NT2/D1 (cell line): Measurements from ENCODE around the gene BEAN1.
"Not testable (repeated sequence)": the region's sequence is repeated elsewhere in the genome, so short reads cannot be mapped to it uniquely, and the experiment has no call there.

Experiments
- DNase-seq: peaks from one replicate; pipeline ENCODE4 v3.0.0-alpha.2; 2011; ENCODE audit warnings: low read depth, low spot score
- H3K27me3 ChIP-seq: 2 replicates; pipeline ENCODE4 v1.6.0; 2011; ENCODE audit warnings: mild to moderate bottlenecking; ENCODE audit not compliant: insufficient read length, insufficient read depth
- H3K36me3 ChIP-seq: 2 replicates; pipeline ENCODE4 v1.6.1; 2011; ENCODE audit warnings: mild to moderate bottlenecking, low read length, mixed read lengths; ENCODE audit not compliant: insufficient read depth, insufficient read length
- H3K4me1 ChIP-seq: 2 replicates; pipeline ENCODE4 v1.5.1; 2011; ENCODE audit not compliant: insufficient read depth, insufficient read length
- H3K4me3 ChIP-seq: 2 replicates; pipeline ENCODE4 v1.5.1; 2011; ENCODE audit warnings: low read depth; ENCODE audit not compliant: insufficient read length
- H3K9ac ChIP-seq: 2 replicates; pipeline ENCODE4 v1.6.0; 2011; ENCODE audit warnings: low read depth; ENCODE audit not compliant: insufficient read length
- H3K9me3 ChIP-seq: 2 replicates; pipeline ENCODE4 v1.5.1; 2011; ENCODE audit warnings: mild to moderate bottlenecking, low read length; ENCODE audit not compliant: insufficient read depth
- SUZ12 ChIP-seq: IDR thresholded peaks from 2 replicates; pipeline ENCODE4 v1.6.1; 2011; ENCODE audit not compliant: insufficient read length, insufficient read depth; ENCODE audit errors: extremely low read depth
- YY1 ChIP-seq: IDR thresholded peaks from 2 replicates; pipeline ENCODE4 v1.6.1; 2011; ENCODE audit not compliant: insufficient read length, insufficient read depth
- ZNF274 ChIP-seq: IDR thresholded peaks from 2 replicates; pipeline ENCODE4 v1.6.1; 2011; ENCODE audit warnings: mild to moderate bottlenecking, low read depth, low read length

The BEAN1 gene

GRCh38 chr16:66458292-66458691 is 31.2 kb downstream of the BEAN1 start:
- Histone ChIP-seq H3K9ac (no peak overlapping the region), H3K27me3 (peaks cover 3% of the 10 kb centered on the region), H3K36me3 (no peaks in the 10 kb centered on the region), H3K4me1 (peaks cover 13% of the 10 kb centered on the region), H3K4me3 (no peak overlapping the region), H3K9me3 (no peaks in the 10 kb centered on the region)
- no peak for DNase-seq
- TF ChIP-seq YY1 = no peak
- TF ChIP-seq SUZ12 = no peak
- TF ChIP-seq ZNF274 = no peak

GRCh38 chr16:66458853-66459252 is 31.8 kb downstream of the BEAN1 start:
- H3K9me3 ChIP-seq = no peaks in the 10 kb centered on the region
- no peak overlapping the region for H3K4me3 ChIP-seq
- no peak overlapping the region for H3K9ac ChIP-seq
- DNase-seq = no peak
- no peaks in the 10 kb centered on the region for H3K36me3 ChIP-seq
- TF ChIP-seq SUZ12 (no peak), ZNF274 (no peak), YY1 (no peak)
- peaks cover 13% of the 10 kb centered on the region for H3K4me1 ChIP-seq
- peaks cover 3% of the 10 kb centered on the region for H3K27me3 ChIP-seq

- no peaks in the 10 kb centered on the region for H3K9me3 ChIP-seq
- H3K4me1 ChIP-seq = peaks cover 13% of the 10 kb centered on the region
- TF ChIP-seq YY1 (no peak), SUZ12 (no peak), ZNF274 (no peak)
- no peak overlapping the region for H3K4me3 ChIP-seq
- no peaks in the 10 kb centered on the region for H3K36me3 ChIP-seq
- DNase-seq = no peak
- no peak overlapping the region for H3K9ac ChIP-seq
- H3K27me3 ChIP-seq = peaks cover 3% of the 10 kb centered on the region
Observed at GRCh38 chr16:66459878-66460277, 32.8 kb downstream of the BEAN1 start.

- no peak for DNase-seq
- H3K27me3 ChIP-seq = peaks cover 3% of the 10 kb centered on the region
Observed at GRCh38 chr16:66460703-66461102, 33.6 kb downstream of the BEAN1 start.

GRCh38 chr16:66462912-66463311 is 35.8 kb downstream of the BEAN1 start:
- Histone ChIP-seq H3K9me3 (no peaks in the 10 kb centered on the region), H3K4me1 (peaks cover 10% of the 10 kb centered on the region), H3K4me3 (no peak overlapping the region), H3K36me3 (no peaks in the 10 kb centered on the region), H3K9ac (no peak overlapping the region), H3K27me3 (peaks cover 3% of the 10 kb centered on the region)
- no peak for TF ChIP-seq YY1
- TF ChIP-seq SUZ12 = no peak
- no peak for TF ChIP-seq ZNF274
- no peak for DNase-seq

More at GRCh38 chr16:66460703-66461102, 33.6 kb downstream of the BEAN1 start:
- H3K36me3 ChIP-seq = no peaks in the 10 kb centered on the region
- H3K9me3 ChIP-seq = no peaks in the 10 kb centered on the region
- TF ChIP-seq SUZ12 (no peak), YY1 (no peak), ZNF274 (no peak)
- H3K9ac ChIP-seq = no peak overlapping the region
- H3K4me1 ChIP-seq = peaks cover 13% of the 10 kb centered on the region
- no peak overlapping the region for H3K4me3 ChIP-seq

GRCh38 chr16:66465946-66466345 is 38.9 kb downstream of the BEAN1 start:
- not testable (repeated sequence) for DNase-seq, H3K9me3 ChIP-seq, H3K36me3 ChIP-seq, H3K27me3 ChIP-seq, H3K4me3 ChIP-seq, H3K4me1 ChIP-seq, H3K9ac ChIP-seq

- not testable (repeated sequence) for H3K4me3 ChIP-seq, H3K4me1 ChIP-seq, H3K9me3 ChIP-seq, H3K27me3 ChIP-seq, H3K36me3 ChIP-seq, H3K9ac ChIP-seq, DNase-seq
Observed at GRCh38 chr16:66466636-66467035, 39.5 kb downstream of the BEAN1 start.

GRCh38 chr16:66467611-66468010 is 40.5 kb downstream of the BEAN1 start:
- Histone ChIP-seq H3K27me3 (no peaks in the 10 kb centered on the region), H3K9me3 (no peaks in the 10 kb centered on the region), H3K36me3 (no peaks in the 10 kb centered on the region), H3K9ac (no peak overlapping the region), H3K4me1 (no peaks in the 10 kb centered on the region), H3K4me3 (no peak overlapping the region)
- DNase-seq = no peak
- TF ChIP-seq YY1 (no peak), ZNF274 (no peak), SUZ12 (no peak)
